DMS153 (cell line): ENCODE results near the gene CREB3L4.
A peak's percentile ranks its signal among the peaks of the same experiment; 100 is the strongest.
"Not testable (repeated sequence)": the region's sequence is repeated elsewhere in the genome, so short reads cannot be mapped to it uniquely, and the experiment has no call there.

Experiments used
- DNase-seq: peaks from one replicate; lab custom pipeline; 2025; lab: John Stamatoyannopoulos, UW

Gene CREB3L4

DNA sequence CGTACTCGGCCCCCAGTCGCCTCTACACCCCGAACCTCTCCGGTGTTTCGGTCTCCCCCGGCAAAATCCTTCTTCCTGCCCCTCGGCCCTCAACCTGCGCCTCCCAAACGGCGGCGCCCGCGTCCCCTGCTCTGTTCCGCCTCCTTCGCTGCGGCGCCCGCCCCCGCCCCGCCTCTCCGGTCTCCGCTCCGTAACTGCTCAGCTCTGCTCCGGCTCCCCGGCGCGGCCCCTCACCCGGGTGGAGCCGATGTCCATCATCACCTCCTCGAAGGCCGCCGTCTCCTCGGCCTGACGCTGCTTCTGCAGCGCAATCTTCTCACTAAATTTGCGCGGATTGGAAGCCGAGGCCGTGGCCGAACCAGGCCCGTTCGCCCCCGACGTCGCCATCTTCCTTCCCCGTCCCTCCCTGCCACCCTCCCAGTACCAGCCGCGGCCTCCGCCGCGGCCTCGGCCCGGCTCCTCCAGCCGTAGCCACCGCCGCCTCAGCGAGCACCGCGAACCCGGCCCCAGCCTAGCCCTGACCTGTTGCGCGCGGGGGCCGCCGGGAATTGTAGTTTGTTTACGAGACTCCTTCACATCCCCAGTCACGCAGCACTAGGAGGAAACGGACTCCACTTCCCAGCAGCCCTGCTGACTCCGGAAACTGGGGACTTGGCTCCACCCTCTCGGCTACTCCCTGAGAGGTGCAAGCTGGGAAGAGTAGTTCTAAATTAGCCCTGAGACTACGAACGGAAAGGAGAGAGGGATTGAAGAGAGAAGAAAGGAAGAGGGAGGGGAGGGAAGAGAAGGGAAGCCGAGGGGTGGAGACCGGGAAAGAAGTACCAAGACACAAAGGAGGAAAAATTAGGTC, 9.4 kb upstream of the CREB3L4 start, which contains the start of gene CRTC2:
CRTC2 (minus strand) TSS at position 502 of the 850 bp plus-strand sequence; CDS start at position 387, 115 bp downstream.
- peak; percentile 99 for DNase-seq

- no peak for DNase-seq
Measured at GRCh38 chr1:153958961-153959260, 8.8 kb upstream of the CREB3L4 start.

GRCh38 chr1:153959454-153959853, 8.2 kb upstream of the CREB3L4 start:
- DNase-seq, result no peak

GRCh38 chr1:153960206-153960605, 7.5 kb upstream of the CREB3L4 start:
- DNase-seq, result no peak

- DNase-seq, result no peak
Measured at GRCh38 chr1:153961421-153961820, 6.3 kb upstream of the CREB3L4 start.

GRCh38 chr1:153962088-153963029, 5.3 kb upstream of the CREB3L4 start:
- no peak for DNase-seq

- peak; percentile 98 for DNase-seq
Measured at GRCh38 chr1:153963030-153963849, 4.5 kb upstream of the CREB3L4 start, which contains the start of gene SLC39A1. SLC39A1 (minus strand) TSS chr1:153963537; CDS start chr1:153962715, 822 bp downstream.

- DNase-seq, result no peak
Measured at GRCh38 chr1:153963850-153964331, 3.8 kb upstream of the CREB3L4 start.

DNA sequence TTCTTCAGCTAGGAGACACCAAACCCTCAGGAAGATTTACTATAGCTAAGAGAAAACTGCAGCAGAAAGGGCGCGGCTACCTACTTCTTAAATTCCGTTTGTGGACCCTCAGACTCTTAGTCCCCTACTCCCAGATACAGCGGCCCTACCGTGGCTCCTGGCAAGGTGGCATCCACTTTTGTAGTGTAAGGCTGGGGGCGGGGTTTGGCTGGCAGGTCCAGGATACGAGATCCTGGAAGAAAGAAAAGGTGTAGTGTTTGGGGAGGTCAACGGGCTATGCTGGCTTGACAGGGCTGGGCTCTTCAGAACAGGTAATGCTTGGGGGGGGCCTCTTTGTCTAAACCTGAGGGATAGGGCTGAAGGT, 280 bp downstream of the CREB3L4 start:
- DNase-seq, result peak; percentile 70

GRCh38 chr1:153968408-153968807, 706 bp downstream of the CREB3L4 start:
- DNase-seq, result no peak

- no peak for DNase-seq
Measured at GRCh38 chr1:153968972-153969371, 1.3 kb downstream of the CREB3L4 start.

GRCh38 chr1:153970346-153970745, 2.6 kb downstream of the CREB3L4 start:
- no peak for DNase-seq

DNA sequence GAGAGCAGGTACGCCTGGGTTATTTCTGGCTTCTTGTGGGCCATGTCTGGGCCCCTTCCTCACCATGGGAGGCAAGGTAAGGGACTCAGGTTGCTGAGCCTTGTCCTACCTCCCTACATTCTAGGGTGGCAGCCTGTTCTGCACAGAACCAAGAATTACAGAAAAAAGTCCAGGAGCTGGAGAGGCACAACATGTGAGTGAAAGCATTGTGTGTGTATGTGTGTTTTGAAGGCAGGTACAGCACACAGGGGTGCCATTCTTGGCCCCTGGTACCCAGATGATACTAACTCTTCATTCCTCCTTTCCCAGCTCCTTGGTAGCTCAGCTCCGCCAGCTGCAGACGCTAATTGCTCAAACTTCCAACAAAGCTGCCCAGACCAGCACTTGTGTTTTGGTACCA, 5.4 kb downstream of the CREB3L4 start:
- DNase-seq, result no peak

DNA sequence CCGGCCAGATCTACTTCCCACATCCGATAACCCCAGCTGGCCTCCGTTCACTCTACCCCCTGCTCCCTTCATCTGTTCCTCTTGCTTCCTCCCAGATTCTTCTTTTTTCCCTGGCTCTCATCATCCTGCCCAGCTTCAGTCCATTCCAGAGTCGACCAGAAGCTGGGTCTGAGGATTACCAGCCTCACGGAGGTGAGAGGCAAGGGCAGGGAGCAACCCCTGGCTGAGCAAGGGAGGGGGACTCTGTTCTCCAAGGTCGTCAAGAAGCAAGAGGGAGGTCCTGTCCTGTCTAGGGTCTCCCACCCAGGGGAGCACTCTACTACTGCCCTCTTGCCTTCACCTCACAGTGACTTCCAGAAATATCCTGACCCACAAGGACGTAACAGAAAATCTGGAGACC, 5.8 kb downstream of the CREB3L4 start:
- DNase-seq, result no peak

DNA sequence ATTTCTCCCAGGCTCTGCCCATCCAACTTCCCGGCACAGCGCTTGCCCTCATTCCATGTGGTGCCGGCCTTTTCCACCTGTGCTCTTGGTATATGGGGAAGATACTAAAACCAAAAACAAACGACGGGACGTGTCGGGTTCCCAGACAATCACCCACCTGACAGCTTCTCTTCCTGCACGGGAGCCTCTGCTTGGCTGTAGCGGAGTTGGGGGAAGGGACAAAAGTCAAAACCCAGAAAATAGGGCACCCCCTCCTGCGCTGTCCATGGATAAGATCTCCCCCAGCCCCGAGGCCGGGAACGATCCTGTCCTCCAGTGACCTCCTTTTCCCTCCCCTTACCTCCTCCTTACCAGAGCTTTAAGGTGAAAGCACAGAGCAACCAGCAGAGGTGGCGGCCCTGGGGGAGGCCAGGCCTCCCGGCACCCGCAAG, 9.1 kb downstream of the CREB3L4 start:
- DNase-seq, result no peak

DNA sequence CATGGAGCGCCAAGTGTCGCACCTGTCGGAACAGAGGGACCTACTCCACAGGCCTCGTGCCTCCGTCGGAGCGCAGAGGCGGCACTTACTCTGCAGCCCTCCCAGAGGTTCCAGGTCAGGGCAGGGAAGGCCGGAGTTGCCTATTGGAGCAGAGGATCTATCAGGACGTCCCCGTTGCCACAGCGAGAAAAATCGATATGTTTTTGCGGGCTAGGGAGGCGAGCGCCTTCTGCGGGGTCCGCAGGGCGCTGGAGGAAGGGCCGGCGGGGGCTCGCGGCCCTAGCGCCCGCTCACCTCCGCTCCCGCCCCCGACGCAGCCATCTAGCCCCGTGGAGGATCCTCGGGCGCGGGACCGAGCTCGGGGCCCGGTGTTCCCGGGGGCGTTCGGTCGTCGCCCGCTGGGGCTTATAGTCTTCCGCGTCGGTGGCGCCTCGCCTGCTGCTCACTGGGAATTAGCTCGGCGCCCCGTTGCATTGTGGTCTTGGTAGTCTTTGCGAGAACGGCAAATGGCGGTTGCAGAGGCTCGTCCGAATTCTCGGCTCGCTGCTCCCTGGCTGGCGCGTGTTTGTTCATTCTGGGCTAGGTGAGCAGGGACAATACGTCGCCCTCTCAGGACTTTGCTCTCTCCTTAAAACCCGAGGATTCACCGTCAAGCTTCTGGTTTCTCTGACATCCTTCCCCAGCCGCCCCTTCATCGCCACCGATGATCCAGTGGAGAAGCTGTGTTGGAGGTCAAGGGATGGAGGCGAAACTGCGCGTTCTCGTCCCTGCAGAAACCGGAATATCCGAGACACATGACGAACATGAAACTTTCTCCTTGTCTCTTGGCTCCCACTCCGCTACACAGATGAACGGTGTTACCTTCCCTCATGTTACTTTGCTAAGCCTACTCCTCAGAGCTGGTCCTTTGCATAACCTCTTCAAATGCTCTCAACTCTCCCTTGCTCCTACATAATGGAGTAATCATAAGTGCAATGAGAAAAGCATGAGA, 9.8 kb downstream of the CREB3L4 start, which contains the start of gene JTB:
JTB (minus strand) TSS at position 425 of the 991 bp plus-strand sequence; CDS start at position 3, 422 bp downstream.
- peak; percentile 75 for DNase-seq

DNA sequence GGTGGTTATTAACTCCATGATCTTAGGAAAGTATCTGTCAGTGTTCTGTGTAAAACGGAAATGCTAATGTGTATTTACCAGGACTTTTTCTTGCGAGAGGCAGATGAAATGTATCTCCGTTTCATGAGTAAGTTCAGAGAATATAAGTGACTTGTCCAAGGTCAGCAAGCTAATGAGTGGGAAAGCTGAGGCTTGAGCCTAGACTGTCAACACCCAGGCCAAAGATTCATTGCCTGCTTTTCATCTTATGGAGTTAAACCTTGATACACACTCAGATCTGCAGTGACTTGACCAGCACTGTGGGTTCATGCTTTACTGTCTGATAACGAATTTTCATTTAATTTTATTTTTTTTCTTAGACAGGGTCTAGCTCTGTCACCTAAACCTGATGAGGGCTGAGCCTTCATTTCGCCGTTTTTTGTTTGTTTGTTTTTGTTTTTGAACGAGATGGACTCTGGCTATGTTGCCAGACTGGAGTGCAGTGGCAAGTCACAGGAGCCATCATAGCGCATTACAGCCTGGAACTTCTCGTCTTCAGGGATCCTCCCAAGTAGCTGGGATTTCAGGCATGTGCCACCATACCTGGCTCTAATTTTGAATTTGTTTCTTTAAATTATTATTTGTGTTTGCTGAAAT, 10.7 kb downstream of the CREB3L4 start:
- no peak for DNase-seq

- not testable (repeated sequence) for DNase-seq
Measured at GRCh38 chr1:153979091-153979490, 11.4 kb downstream of the CREB3L4 start.

DNA sequence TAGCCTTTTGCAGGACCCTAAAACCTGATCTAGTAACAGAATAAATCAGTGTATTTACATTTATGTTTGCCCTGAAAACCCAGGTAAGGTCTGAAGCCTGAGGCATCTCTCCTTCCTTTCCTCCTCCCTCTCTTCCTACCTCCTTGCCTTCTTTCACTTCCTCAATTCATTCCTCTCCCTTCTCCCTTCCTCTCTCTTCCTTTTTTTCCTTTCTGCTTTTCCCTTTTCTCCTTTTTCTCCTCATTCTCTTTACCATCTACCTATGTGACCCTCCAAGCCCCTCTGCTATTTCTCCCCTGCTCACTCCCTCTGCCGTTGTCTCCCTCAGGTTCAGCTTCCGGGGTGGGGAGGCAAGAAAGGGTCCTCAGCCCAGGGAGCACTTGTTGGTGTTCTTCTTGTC, 14.0 kb downstream of the CREB3L4 start:
- not testable (repeated sequence) for DNase-seq
